SKM-1 treated with dmso at 0.1 percent for 144 hours (cell line): ENCODE results near the gene PPRC1.
A peak's percentile ranks its signal among the peaks of the same experiment; 100 is the strongest.

ENCODE experiments used
- DNase-seq: peaks from one replicate; lab custom pipeline; 2025; ENCODE audit not compliant: unreplicated experiment; lab: John Stamatoyannopoulos, UW

The PPRC1 gene

DNA sequence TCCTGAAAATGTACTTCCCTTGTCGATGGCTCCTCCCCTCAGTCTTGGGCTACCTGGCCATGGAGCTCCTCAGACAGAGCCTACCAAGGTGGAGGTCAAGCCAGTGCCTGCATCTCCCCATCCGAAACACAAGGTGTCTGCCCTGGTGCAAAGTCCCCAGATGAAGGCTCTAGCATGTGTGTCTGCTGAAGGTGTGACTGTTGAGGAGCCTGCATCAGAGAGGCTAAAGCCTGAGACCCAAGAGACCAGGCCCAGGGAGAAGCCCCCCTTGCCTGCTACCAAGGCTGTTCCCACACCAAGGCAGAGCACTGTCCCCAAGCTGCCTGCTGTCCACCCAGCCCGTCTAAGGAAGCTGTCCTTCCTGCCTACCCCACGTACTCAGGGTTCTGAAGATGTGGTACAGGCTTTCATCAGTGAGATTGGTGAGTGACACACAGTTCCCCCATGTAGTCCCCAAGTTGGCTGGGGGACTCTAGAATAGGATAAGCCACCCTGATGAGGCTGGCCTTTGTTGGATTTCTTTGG, 8.8 kb downstream of the PPRC1 start:
- no peak for DNase-seq

DNA sequence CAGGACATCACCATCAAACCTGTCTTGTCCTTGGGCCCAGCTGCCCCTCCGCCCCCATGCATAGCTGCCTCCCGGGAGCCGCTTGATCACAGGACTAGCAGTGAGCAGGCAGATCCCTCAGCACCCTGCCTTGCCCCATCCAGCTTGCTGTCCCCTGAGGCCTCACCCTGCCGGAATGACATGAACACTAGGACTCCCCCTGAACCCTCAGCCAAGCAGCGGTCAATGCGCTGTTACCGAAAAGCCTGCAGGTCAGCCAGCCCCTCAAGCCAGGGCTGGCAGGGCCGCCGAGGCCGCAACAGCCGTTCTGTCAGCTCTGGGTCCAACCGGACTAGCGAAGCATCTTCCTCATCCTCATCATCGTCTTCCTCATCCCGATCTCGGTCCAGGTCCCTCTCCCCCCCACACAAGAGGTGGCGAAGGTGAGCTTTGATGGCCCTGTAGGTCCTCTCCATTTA, 14.2 kb downstream of the PPRC1 start:
- DNase-seq = no peak

DNA sequence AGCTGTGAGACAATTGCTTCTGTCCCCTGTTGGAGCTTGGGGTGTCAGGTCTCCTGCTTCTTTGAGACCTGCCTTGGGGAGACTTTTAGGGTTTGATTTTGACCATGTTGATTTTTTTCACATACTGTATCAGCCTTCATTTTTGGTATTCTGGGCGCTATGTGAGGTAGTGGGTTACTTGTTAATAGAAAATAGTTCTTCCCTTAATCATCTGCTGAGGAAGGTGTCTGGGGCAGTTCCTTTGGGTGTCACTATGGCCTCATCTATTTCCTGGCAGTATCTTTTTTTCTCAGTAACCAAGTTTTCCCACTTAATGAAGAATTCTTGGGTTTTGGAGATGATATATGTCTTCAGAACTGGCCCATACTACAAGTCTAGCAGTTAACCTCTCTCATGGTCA, 14.7 kb downstream of the PPRC1 start:
- no peak for DNase-seq

DNA sequence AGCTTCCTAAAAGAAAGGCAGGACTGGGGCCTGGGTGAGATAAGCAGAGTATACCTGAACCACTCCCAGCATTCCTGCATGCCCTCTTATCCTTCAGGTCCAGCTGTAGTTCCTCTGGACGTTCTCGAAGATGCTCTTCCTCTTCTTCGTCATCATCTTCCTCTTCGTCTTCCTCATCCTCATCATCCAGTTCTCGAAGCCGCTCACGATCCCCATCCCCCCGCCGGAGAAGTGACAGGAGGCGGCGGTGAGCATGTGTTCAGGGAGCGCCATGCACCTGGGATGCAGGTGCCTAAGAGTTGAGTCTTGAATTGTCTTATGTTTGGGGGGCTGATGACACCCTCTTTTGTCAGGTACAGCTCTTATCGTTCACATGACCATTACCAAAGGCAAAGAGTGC, 15.4 kb downstream of the PPRC1 start:
- DNase-seq = no peak

DNA sequence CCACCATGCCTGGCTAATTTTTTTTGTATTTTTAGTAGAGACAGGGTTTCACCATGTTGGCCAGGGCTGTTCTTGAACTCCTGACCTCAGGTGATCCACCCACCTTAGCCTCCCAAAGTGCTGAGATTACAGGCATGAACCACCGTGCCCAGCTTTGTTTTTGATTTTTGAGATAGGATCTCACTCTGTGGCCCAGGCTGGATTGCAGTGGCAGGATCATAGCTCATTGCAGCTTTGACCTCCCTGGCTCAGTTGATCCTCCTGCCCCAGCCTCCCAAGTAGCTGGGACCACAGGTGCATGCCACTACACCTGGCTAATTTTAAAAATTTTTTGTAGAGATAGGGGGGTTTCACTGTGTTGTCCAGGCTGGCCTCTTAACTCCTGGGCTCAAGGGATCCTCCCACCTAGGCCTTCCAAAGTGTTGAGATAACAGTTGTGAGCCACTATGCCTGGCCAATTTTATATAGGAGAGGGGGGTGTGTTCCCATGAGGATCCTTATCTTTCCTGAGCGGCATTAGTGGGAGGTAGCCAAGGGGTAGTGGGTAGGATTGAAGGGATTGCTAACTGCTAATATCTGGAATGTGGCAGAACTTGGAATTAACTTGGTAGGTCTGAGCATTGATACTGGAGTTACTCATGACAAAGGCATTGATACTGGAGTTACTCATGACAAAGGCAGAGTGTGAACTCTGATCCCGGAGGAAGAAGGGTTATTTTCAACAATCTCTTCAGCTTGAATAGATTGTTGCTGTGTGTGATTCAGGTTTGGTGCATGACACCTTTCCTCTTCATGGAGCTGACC, 18.3 kb downstream of the PPRC1 start:
- no peak for DNase-seq

DNA sequence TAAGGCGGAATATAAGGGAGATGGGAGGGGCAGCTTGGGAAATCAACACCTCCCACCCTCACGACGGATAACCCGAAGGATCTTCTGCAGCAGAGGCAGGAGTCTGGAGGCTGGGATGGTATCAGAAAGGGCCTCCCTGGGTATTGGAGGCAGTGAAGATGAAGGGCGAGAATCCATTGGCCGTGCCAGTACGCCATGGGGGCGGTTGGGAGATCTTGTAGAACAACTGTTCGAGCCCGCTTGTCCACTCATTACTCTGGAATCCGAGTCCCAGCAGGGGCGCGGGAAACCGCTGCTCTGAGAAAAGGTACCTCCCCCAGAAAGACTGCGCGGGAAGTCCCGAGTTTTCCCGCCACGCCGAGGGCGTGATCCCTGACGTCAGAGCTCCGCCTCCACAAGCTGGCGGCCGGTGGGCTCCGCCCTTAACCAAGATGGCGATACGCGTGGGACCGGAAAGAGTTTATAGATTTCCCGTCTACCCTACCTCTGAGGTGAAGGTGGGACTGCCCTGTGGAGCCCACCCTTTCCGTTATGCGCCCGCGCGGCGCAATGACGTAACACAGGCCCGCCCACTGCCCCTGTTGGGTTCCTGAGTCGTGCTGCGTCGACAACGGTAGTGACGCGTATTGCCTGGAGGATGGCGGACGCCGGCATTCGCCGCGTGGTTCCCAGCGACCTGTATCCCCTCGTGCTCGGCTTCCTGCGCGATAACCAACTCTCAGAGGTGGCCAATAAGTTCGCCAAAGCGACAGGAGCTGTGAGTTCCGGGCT, 19.1 kb downstream of the PPRC1 start, which contains the start of gene NOLC1:
Gene NOLC1, plus strand, starts transcription at position 616 of the 771 bp plus-strand sequence. Its CDS starts 22 bp downstream, at position 638.
- DNase-seq = peak; percentile 96

DNA sequence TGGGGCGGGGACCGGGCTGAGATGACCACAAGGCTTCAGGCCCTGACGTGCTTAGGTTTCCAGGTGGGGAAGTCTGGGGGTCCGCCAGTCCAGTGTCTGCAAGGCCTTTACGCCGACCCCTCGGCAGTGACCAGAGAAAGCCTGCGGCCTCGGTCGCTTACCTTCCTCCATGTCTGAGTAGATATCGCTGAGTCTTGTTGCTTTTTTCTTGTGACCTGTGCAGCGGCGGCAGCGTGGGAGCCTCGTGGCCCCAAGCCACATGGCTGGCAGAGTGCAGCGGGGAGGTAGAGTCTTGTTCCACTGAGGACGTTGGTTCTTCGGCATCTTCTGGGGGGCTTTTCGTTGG, 19.7 kb downstream of the PPRC1 start:
- DNase-seq = no peak

DNA sequence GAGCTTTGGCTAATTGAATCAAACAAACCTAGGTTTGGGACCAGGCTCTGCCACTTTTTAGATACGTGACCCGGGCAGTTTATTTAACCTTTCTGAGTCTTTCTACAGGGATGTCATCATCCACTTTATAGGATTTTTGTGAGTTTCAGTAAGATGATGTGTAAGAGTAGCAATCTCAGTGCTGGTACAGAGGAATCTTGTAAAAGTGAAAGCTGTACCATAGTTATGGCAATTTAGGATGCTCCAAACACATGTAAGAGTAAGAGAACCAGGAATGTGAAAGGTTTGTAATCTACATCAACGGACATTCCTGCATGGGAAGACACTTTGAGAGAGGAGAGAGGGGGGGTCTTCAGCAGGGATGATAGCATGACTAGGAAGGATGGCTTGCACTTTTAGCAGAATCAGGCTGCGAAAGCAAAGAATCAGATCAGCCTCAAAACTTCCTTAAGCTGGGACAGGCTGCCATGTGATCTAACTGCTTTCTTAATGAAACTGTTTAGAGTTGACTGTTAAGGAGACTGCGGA, 20.3 kb downstream of the PPRC1 start:
- no peak for DNase-seq

DNA sequence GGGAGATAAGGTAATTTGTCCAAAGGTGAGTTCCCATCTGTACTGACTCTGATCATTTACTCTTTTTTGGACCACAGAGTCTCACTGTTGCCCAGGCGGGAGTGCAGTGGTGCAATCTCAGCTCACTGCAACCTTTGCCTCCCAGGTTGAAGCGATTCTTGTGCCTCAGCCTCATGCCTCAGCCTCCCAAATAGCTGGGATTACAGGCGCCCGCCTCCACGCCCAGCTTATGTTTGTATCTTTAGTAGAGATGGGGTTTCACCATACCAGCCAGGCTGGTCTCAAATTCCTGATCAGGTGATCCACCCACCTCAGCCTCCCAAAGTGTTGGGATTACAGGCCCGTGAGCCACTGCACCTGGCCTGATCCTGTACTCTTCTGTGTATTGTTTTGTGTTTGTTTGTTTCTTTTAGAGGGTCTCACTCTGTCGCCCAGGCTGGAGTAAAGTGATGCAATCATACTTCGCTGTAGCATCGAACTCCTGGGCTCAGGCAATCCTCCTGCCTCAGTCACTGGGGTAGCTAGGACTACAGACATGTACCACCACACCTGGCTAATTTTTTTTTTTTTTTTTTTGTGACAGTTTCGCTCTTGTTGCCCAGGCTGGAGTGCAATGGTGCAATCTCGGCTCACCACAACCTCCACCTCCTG, 21.8 kb downstream of the PPRC1 start:
- DNase-seq = no peak

DNA sequence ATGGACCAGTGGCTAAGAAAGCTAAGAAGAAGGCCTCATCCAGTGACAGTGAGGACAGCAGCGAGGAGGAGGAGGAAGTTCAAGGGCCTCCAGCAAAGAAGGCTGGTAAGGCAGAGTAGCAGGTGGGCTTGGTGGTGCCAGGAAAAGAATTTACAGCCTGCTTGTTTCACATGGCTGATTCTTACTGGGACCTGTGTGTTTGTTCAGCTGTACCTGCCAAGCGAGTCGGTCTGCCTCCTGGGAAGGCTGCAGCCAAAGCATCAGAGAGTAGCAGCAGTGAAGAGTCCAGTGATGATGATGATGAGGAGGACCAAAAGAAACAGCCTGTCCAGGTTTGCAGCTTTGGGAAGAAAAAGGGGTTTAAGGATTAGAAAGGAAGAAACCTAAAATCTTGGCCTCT, 24.4 kb downstream of the PPRC1 start:
- no peak for DNase-seq

DNA sequence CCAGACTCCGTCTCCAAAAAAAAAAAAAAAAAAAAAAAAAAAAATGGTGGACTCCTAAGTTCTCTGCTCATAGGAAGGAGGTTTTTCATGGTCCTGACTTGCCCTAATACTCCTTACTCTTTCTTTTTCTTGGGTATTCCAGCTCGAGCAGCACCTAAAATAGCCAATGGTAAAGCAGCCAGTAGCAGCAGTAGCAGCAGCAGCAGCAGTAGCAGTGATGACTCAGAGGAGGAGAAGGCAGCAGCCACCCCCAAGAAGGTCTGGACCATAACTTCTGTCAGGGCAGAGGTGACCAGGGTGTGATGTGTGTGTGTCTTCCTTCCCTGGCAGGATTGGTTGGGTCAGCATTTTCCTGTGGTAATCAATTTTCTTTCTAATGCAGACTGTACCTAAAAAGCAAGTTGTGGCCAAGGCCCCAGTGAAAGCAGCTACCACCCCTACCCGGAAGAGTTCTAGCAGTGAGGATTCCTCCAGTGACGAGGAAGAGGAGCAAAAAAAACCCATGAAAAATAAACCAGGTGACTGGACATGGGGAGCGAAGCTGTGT, 26.3 kb downstream of the PPRC1 start:
- DNase-seq = no peak

DNA sequence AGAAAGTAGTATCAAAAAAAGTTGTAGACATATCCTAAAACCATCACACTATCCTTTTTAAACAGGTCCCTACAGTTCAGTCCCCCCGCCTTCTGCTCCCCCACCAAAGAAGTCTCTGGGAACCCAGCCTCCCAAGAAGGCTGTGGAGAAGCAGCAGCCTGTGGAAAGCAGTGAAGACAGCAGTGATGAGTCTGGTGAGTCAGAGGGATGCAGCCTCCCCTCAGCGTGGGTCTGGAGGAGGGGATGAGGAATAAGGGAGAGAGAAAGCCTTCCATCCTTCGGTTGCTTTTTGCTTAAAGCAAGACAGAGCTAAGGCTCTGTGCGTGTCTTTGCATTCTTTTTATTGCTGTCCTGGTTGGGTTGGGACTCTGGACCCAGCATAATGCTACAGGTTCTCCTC, 27.0 kb downstream of the PPRC1 start:
- no peak for DNase-seq

DNA sequence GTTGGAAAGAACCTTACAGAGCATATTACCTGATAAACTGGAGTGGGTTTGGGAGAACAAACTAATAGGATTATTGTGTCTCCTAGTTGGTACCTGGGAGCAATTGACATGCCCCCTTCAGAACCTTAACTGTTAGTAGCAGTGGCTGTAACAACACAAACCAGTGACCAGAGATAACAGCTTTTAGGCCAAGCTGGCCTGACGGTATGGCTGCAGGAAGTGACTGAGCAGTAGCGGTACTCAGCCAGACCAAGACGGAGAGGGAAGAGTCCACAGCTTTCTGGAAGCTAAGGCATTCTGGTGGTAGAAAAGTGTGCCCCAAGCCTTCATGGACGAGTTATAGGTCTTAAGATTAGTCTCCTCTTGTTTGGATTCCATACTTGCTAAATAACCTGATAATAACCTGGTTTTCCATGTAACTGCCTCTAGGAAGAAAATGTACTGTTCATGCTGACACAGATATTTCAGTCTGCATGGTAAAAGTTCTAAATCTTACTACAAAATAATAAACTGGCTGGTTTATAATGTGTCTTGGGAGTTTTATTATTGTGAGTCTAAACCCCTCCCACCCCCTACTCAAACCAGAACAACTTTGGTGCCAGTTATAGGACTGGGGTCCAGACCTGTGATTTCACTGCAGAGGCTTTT, 30.6 kb downstream of the PPRC1 start:
- no peak for DNase-seq

DNA sequence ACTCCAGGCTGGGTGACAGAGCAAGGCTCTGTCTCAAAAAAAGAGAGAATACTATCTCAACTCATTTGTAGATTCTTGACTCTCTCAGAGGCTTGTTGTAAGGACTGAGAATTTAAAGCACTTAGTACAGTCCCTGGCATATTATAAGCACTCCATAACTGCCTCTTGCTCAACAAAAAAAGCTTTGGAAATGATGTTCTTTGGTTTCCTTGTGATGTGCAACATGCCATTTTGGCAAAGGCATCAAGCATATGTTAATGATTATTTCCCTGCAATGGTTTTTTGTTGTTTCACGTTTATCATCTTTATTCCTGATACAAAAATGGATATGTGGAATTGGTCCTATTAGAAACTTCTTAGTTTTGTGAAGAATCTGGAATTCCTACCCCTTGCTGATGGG, 35.0 kb downstream of the PPRC1 start:
- DNase-seq = no peak

DNA sequence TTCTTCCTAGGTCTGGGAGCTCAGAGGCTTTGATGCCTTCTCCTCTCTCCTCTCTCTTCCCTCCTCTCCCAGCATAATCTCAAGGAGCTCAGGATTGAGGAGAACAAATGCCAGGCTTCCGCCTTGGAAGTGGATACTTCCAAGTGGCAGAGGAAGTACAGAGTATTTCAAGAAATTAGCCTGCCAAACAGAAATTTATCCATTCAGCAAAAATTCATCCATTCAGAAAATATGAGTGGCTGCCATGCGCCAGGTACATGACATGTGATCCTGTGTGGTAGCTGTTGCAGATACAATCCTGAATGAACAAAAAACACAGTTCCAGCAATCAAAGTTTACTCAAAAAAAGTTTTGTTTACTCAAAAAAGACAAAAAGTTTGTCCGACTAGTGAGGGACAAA, 37.8 kb downstream of the PPRC1 start:
- no peak for DNase-seq

DNA sequence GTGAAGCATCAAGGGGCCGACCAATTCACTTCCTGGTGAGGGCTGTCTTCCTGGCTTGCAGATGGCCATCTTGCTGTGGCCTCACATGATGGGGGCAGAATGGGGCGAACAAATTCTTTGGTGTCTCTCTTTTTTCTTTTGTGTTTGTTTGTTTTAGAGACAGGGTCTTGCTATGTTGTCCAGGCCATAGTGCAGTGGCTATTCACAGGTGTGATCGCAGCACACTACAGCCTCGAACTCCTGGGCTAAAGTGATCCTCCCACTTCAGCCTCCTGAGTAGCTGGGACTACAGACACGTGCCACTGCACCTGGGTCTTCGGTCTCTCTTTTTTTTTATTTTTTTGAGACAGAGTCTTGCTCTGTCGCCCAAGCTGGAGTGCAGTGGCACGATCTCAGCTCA, 39.4 kb downstream of the PPRC1 start:
- DNase-seq = no peak

DNA sequence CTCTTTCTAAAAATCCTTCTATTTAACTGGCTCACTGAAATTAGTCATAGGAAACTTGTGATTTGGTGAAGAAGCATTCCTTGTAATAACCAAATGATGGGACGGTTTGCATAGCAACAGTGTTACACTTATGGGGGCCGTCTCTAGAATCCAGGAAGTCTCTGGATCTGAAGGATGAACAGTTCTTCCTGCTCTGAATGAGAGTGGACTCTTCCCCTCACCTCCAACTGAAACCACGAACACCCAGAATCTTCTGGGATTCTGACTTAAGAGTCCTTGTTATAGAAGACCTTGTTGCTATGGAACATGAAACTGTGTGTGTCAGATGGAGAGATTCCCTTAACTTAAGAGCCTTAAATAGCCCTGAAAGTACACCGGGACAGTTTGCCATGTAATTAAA, 42.6 kb downstream of the PPRC1 start:
- DNase-seq = no peak

DNA sequence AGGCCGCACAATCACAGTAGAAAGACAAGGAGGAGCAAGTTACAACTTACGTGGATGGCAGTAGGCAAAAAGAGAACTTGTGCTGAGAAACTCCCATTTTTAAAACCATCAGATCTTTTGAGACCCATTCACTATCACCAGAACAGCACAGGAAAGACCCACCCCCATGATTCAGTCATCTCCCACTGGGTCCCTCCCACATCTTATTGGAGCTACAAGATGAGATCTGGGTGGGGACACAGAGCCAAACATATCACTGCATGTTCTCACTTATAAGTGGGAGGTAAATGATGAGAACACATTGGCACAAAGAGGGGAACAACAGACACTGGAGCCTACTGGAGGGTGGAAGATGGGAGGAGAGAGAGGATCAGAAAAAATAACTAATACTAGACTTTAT, 51.8 kb downstream of the PPRC1 start:
- no peak for DNase-seq

DNA sequence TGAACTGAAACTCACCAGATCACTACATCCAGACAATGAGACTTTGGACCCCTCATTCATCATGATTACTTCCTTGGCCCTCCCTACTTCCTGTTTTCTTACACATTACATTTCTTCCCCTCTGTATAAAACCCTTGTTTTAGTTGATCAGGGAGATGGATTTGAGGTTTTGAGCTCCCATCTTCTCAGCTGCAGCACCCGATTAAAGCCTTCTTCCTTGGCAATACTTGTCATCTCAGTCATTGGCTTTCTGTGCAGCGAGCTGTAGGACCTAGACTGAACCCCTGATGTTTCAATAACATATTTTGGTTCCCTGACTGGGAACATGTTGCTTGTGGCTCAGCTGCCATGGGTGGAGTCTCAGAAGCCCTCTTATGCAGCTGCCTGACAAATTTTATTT, 52.4 kb downstream of the PPRC1 start:
- DNase-seq = no peak

DNA sequence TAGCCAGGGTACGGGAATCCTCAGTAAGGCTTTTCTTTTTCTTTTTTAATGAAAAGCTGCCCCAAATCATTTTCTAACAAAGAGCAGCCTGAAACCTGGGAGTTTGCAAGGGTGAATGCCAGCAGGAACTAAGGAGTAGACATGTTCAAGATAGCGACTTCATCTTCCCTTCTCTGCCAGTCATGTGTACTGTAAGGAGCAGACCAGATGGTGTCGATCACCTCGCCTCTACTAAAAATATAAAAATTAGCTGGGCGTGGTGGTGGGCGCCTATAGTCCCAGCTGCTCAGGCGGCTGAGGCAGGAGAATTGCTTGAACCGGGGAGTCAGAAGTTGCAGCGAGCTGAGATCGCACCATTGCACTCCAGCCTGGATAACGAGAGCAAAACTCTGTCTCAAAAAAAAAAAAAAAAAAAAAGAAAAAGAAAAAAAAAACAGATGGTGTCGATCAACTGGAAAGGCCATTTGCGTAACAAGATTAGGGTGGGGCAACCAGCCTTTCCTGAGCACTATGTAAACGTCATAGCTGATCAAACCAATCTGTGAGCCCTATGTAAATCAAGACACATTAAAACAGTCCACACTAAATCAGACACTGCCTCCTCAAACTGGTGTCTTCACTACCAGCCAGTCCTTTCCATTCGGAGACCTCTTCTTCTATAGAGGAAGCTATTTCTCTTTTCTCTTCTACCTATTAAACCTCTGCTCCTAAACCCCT, 53.1 kb downstream of the PPRC1 start:
- no peak for DNase-seq
